ENCODE measurements around the gene ZGPAT.

ZGPAT gene

GRCh38 chr20:63660622-63661021 lies 47.2 kb upstream of the ZGPAT start:
- no peak overlapping the region for H3K27ac ChIP-seq (ENCODE audit: low read length)
- H3K4me1 ChIP-seq (ENCODE audit: low read length) = peaks cover 12% of the 10 kb centered on the region
- H2AFZ ChIP-seq (ENCODE audit: low read depth, low read length) = no peak overlapping the region
- no peaks in the 10 kb centered on the region for H4K20me1 ChIP-seq (ENCODE audit: insufficient read depth, low read length)
- H3K4me3 ChIP-seq (ENCODE audit: low read length) = no peak overlapping the region
- no peaks in the 10 kb centered on the region for H3K27me3 ChIP-seq (ENCODE audit: low read depth, low read length)
- H3K9ac ChIP-seq (ENCODE audit: low read length) = no peak overlapping the region
- no peaks in the 10 kb centered on the region for H3K9me3 ChIP-seq (ENCODE audit: insufficient read depth, low read length)
- peaks cover 4% of the 10 kb centered on the region for H3K36me3 ChIP-seq (replicated peaks; ENCODE audit: low read depth, low read length)
- no peak overlapping the region for H3K4me2 ChIP-seq (ENCODE audit: low read length)
- peaks cover 11% of the 10 kb centered on the region for H3K79me2 ChIP-seq (ENCODE audit: low read length)
- TF ChIP-seq CTCF (IDR thresholded peaks at IDR 0.05; ENCODE audit: low read depth, low read length) = no peak

- Histone ChIP-seq H3K4me2 (ENCODE audit: low read length) (no peak overlapping the region), H2AFZ (ENCODE audit: low read depth, low read length) (no peak overlapping the region), H3K4me3 (ENCODE audit: low read length) (no peak overlapping the region), H3K27ac (ENCODE audit: low read length) (no peak overlapping the region), H3K9me3 (ENCODE audit: insufficient read depth, low read length) (no peaks in the 10 kb centered on the region), H3K9ac (ENCODE audit: low read length) (no peak overlapping the region), H3K27me3 (ENCODE audit: low read depth, low read length) (no peaks in the 10 kb centered on the region), H3K79me2 (ENCODE audit: low read length) (peaks cover 11% of the 10 kb centered on the region), H3K4me1 (ENCODE audit: low read length) (peaks cover 12% of the 10 kb centered on the region), H3K36me3 (replicated peaks; ENCODE audit: low read depth, low read length) (peaks cover 6% of the 10 kb centered on the region), H4K20me1 (ENCODE audit: insufficient read depth, low read length) (no peaks in the 10 kb centered on the region)
- no peak for TF ChIP-seq EZH2phosphoT487 (IDR thresholded peaks at IDR 0.05; ENCODE audit: low read depth)
- TF ChIP-seq CTCF (IDR thresholded peaks at IDR 0.05; ENCODE audit: low read depth, low read length) = no peak
Measured at GRCh38 chr20:63661108-63661507, 46.7 kb upstream of the ZGPAT start.

- peaks cover 11% of the 10 kb centered on the region for H3K79me2 ChIP-seq (ENCODE audit: low read length)
- H3K4me1 ChIP-seq (ENCODE audit: low read length) = peaks cover 12% of the 10 kb centered on the region
- no peaks in the 10 kb centered on the region for H3K9me3 ChIP-seq (ENCODE audit: insufficient read depth, low read length)
- no peak for TF ChIP-seq CTCF (IDR thresholded peaks at IDR 0.05; ENCODE audit: low read depth, low read length)
- TF ChIP-seq EZH2phosphoT487 (IDR thresholded peaks at IDR 0.05; ENCODE audit: low read depth) = no peak
- no peak overlapping the region for H3K4me3 ChIP-seq (ENCODE audit: low read length)
- H3K27ac ChIP-seq (ENCODE audit: low read length) = no peak overlapping the region
- H2AFZ ChIP-seq (ENCODE audit: low read depth, low read length) = no peak overlapping the region
- no peak overlapping the region for H3K4me2 ChIP-seq (ENCODE audit: low read length)
- no peaks in the 10 kb centered on the region for H4K20me1 ChIP-seq (ENCODE audit: insufficient read depth, low read length)
- H3K9ac ChIP-seq (ENCODE audit: low read length) = no peak overlapping the region
- H3K27me3 ChIP-seq (ENCODE audit: low read depth, low read length) = no peaks in the 10 kb centered on the region
- peaks cover 8% of the 10 kb centered on the region for H3K36me3 ChIP-seq (replicated peaks; ENCODE audit: low read depth, low read length)
Measured at GRCh38 chr20:63661959-63662812, 45.7 kb upstream of the ZGPAT start.

GRCh38 chr20:63662813-63663189 lies 45.0 kb upstream of the ZGPAT start:
- Histone ChIP-seq H4K20me1 (ENCODE audit: insufficient read depth, low read length) (no peaks in the 10 kb centered on the region), H3K27ac (ENCODE audit: low read length) (no peak overlapping the region), H3K4me1 (ENCODE audit: low read length) (peaks cover 6% of the 10 kb centered on the region; the same call in 1 of the 2 replicates), H2AFZ (ENCODE audit: low read depth, low read length) (no peak overlapping the region), H3K36me3 (replicated peaks; ENCODE audit: low read depth, low read length) (peaks cover 8% of the 10 kb centered on the region), H3K4me2 (ENCODE audit: low read length) (no peak overlapping the region), H3K79me2 (ENCODE audit: low read length) (peaks cover 11% of the 10 kb centered on the region), H3K4me3 (ENCODE audit: low read length) (no peak overlapping the region), H3K27me3 (ENCODE audit: low read depth, low read length) (no peaks in the 10 kb centered on the region), H3K9ac (ENCODE audit: low read length) (no peak overlapping the region), H3K9me3 (ENCODE audit: insufficient read depth, low read length) (no peaks in the 10 kb centered on the region)
- TF ChIP-seq EZH2phosphoT487 (IDR thresholded peaks at IDR 0.05; ENCODE audit: low read depth) (no peak), CTCF (IDR thresholded peaks at IDR 0.05; ENCODE audit: low read depth, low read length) (no peak)
